Renal pelvis (tissue), 4 donors: ENCODE measurements around the gene TBCE. TPM values are rescaled to one million over a fixed set of nuclear protein-coding genes. Genes with fewer than 3 reads are reported as not detected.

Experiments
- DNase-seq: peaks from one replicate; pipeline ENCODE4 v3.0.0-alpha.2; 2013
- polyA plus RNA-seq, 3 donors: library from polyadenylated mRNA; unstranded; fragments of 120-200 nt; gene quantifications; one replicate each; pipeline ENCODE4 v1.2.1, GENCODE V29; 2013; ENCODE audit not compliant: insufficient read length in 3 of 3

TBCE gene
- polyA plus RNA-seq, 3 donors: 36.5 to 58.8 (median 51.8) TPM

GRCh38 chr1:235500971-235501540 lies 133.8 kb downstream of the TBCE start:
- no peak for DNase-seq

Other genes starting within 250 kb of the TBCE start
- 100 to 1,000 TPM; 193 to 210 (median 200) TPM for gene TOMM20, start 238.6 kb upstream of the TBCE start, polyA plus RNA-seq
- 10 to 100 TPM; 72.2 to 73.3 (median 73.2) TPM for gene RBM34, start 206.2 kb upstream of the TBCE start, polyA plus RNA-seq
- gene ARID4B, start 39.2 kb upstream of the TBCE start, polyA plus RNA-seq: 10 to 100 TPM; 45.0 to 51.3 (median 45.1) TPM
- gene GGPS1, start 38.9 kb upstream of the TBCE start, polyA plus RNA-seq: 10 to 100 TPM; 50.7 to 53.8 (median 51.8) TPM
- gene B3GALNT2, start 137.0 kb downstream of the TBCE start, polyA plus RNA-seq: 10 to 100 TPM; 23.6 to 26.7 (median 24.0) TPM